NCI-H345 treated with DMSO at 0.1 percent for 48 hours (cell line): ENCODE measurements around the gene ZBTB3.
"Not testable (repeated sequence)": the region's sequence is repeated elsewhere in the genome, so short reads cannot be mapped to it uniquely, and the experiment has no call there.

Experiments
- DNase-seq: peaks from one replicate; lab custom pipeline; 2025; ENCODE audit not compliant: unreplicated experiment; lab: John Stamatoyannopoulos, UW

ZBTB3 gene

DNA sequence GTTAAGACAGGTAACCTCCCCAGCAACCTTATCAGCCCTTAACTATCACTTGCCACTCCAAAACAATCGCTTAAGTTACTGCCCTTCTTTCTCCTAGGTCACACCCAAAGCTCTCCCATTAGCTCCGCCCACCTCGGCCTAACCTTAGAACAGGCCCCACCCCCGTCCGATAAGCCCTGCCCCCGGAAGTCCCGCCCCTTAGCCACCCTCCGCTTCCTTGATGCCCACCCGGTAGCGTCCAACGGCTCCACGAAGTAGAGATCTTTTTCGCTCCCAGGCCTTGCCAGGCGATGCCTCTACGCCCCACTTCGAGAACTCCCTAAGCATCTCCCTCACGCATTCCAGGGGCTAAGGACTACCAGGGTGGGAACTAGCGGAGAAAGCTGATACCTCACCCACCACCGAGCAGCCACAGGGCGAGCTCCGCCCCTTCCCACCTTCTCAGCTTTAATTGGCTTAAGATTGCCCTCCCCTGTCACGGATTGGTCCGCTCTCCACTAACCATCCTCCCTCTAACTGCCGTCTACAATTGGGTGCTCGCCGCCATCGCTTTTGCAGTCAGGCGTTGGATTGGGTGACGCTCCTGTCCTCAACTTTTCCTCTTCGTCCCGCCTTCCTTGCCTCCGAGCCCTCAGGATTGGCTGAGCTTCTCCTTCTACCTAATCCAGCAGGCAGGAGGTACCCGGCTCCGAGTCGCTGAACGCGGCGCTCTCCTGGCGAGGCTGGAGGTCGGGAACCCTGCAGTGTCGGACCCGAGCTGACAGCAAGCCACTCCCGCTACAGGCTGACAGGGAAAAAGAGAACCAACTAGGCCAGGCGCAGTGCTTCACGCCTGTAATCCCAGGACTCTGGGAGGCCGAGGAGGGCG is at the start of gene ZBTB3:
ZBTB3 (minus strand) TSS at position 425 of the 868 bp plus-strand sequence. CDS start 496 bp downstream, outside the sequence.
- peak; percentile 99 for DNase-seq

DNA sequence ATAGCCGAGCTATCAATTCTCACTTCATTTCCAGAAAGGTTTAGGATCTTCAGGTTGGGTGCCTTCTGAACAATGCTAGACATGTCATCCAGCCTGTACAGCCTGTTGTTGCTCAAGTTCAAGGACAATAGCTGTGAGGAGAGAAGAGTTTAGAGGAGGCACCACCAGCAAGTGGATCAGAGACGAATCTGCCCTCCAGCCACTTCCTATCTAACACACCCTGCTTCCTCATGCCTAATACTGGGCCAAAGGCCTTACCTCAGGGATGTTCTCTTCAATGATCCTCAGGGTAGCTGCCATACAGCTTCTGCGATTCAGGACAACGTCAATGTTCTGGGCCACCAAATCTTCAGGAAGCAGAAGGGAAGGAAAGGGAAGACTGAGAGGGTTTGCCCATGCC is 47.1 kb upstream of the ZBTB3 start:
- no peak for DNase-seq

DNA sequence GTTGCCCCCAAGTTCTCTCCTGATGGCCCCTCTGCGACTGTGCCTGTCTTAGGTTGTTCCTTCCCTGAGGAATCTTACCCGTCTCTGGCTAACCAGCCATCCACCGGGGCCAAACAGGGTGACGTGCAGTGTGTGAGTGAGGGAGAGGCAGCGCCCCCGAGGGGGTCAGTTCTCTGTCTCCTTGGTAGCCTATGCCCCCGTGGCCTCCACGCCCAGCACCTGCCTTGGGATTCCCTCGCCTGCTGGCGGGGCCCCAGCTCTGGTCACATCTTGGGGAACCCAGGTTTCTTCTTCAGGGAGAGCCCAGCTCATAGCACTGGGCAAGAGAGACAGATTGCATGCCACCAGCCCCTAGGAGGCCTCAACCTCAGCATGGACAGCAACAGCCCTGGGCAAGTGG is 45.5 kb upstream of the ZBTB3 start:
- DNase-seq = no peak

DNA sequence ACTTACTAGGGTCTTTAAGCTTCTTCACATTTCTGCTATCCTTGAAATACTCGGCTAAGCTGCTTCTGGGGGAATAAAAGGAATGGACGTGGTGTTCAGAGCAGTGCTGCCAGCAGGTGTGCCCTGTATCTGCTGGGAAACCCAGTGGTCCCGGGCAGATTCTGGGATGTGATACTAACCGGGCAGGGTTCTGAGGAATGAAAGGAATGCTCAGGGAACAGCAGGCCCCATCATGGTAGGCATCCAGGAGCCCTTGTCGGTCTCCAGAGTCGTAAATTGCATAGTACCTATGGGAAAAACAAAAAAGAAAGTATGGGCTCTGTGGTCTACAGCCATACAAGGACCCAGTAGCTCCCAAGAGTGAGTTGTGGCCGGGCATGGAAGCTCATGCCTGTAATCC is 42.3 kb upstream of the ZBTB3 start:
- no peak for DNase-seq

DNA sequence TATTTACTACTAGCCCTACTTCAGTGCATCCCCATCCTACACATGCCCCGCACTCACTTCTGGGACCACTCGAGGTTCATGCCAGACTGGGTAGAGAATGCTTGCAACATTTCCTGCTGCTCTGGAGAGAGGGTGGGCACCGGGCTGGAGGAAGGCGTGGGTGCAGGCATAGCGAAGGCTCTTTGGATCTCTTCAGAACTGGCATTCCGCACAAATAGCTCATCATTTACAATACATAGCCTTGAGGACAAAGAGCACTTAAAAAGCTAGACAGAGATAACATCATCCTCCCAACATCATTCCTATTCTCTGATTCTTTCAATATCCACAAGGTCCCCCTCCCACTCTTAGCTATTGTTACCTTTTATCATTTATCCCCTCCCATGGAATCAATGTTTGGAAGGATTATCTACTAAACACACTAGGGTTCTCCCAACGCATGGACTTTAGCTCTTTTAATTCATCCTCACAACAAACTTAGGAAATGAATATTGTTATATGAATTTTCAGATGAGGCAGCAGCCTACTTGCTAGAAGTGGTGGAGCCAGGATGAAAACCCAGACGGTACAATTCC is 40.3 kb upstream of the ZBTB3 start:
- no peak for DNase-seq

DNA sequence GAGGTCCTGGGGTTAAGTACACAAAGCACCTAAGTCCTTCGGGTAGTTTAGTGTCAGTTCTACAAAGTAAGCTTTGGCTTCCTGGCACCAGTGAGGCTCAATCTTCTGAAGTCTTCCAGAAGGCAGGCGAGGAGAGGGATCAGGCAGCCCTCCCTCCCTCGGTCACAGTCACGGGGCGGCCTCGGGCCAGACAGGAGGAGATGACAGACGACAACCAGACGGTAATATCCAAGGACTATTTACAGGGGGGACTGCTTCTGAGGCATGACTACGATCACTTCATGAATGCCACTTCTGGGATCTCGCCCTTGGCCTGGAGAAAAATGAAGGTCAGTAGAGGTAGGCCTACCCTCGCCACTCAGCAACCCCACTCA is 38.2 kb upstream of the ZBTB3 start:
- no peak for DNase-seq

DNA sequence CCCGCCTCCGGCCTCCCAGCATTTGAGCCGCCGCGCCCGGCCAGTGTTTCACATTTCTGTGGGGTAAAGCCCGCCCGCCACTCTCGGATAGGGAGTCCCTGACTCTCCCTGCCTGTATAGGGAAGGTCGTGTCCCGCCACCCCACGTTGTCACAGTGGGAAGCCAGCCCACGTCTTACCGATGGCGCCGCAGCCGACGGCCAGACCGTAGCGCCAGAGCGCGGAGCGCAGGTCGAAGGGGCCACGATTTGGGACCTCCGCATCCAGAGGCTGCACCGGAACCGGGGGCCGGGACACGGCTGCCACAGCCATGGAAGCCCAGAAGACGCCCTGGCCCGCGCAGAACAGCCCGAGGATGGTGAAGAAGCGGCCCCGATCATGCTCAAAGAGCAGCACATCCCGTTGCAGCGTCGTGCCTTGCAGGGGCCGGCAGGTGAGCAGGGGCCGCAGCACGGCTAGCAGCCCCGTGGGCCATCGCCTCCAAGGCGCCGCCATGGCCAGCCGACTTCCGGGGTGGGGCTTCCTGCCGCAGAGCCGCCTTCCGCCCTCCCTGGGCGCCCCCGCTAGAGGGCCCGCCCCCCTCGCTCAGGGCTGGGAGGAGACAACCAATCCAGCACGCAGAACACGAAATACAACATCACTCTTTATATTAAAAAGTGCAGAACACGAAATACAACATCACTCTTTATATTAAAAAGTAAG is 37.7 kb upstream of the ZBTB3 start, which contains the start of gene TMEM223:
TMEM223 (minus strand) TSS at position 506 of the 701 bp plus-strand sequence; CDS start at position 494, 12 bp downstream.
- DNase-seq = peak; percentile 74

DNA sequence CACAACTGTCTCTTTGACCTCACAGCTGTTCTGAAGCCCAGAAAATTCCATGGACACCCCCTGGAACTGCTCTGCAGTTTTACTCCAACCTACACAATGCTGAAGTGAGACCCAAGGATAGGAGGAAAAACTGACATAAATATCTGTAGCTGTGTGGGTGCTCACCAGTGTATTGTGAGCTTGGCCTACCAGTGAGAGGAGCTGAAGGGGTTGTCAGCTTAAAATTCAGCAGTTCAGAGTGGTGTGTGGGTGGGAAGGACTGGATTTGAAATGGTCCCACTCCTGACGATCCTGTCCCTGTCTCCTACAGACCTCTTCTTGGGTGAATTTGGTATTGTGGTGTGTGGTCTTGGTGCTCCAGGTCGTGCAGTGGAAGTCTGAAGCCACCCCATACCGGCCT is 35.6 kb upstream of the ZBTB3 start:
- DNase-seq = no peak

DNA sequence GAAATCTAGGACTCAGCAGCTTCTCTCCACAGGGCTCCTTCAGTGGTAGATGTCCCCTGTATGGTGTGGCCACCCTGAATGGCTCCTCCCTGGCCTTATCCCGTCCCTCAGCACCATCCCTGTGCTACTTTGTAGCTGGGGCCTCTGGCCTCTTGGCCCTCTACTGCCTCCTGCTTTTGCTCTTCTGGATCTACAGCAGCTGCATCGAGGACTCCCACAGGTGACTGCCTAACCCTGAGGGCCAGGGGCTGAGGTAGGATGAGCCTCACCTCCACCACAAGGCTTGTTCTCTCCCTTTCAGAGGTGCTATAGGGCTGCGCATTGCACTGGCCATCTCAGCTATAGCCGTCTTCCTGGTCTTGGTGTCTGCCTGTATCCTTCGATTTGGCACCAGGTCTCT is 35.0 kb upstream of the ZBTB3 start:
- DNase-seq = no peak

DNA sequence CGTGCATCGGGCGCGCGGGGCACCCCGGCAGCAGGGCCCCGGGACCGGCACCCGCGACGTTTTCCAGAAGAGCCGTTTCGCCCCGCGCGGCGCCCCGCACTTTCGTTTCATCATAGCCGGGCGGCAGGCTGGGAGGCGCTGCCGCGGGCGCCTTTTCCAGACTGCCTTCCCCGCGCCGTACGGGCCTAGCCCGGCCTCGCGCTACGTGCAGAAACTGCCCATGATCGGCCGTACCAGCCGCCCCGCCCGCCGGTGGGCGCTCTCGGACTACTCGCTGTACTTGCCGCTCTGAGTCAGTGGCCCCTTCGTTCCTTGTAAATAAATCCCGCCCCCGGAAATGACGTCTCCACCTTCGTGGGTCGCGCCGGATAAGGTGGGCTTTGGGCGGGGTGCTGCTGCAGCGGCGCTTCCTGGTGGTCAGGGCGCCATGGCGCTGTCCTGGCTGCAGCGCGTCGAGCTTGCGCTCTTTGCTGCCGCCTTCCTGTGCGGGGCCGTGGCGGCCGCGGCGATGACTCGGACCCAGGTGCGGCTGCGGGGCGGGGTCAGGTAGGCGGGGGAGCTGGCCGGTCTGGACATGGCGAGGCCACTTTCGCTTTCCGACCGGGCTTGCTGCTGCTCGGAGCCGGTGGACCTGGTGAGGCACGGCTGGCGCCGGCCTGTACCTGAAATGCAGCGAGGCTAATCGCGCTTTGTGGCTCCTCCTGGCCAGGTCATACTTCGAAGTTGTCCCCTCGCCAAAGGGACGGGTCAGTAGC is 33.2 kb upstream of the ZBTB3 start, which contains the start of gene TMEM179B:
TMEM179B (plus strand) TSS at position 398 of the 755 bp plus-strand sequence; CDS start at position 428, 30 bp downstream.
- DNase-seq = peak; percentile 92

DNA sequence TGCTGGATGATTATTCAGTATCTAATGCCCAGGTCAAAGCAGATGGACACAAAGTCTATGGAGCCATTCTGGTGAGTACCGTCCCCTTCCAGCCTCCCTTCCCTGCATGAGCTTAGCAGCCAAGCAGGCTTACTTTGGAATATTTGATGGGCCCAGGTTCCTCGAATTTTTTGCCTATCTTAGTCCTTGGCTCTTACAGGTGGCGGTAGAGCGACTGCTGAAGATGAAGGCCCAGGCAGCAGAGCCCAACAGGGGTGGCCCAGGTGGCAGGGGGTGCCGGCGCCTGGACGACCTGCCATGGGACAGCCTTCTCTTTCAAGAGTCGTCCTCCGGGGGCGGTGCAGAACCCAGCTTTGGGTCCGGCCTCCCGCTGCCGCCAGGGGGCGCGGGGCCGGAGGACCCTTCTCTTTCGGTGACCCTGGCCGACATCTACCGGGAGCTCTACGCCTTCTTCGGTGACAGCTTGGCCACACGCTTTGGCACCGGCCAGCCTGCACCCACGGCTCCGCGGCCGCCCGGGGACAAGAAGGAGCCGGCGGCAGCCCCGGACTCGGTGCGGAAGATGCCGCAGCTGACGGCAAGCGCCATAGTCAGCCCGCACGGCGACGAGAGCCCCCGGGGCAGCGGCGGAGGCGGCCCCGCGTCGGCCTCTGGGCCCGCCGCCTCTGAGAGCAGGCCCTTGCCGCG is 32.5 kb upstream of the ZBTB3 start:
- peak; percentile 54 for DNase-seq

DNA sequence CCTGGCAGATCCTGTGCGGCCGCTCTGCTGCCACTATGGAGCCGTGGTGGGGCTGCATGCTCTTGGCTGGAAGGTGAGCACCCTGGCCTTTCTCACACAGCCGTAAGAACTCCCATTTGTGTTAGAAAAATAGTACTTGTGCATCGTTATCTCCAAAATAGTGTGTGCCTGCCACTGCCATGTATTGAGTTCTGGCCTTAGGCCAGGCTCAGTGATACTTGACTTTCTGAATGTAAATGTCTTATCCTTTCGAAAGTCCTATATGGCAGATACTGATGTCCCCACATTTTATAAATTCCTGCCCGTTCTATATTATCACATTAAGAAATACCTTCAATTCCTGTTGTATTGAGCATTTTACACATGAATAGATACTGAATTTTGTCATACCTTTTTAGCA is 28.8 kb upstream of the ZBTB3 start:
- DNase-seq = no peak

DNA sequence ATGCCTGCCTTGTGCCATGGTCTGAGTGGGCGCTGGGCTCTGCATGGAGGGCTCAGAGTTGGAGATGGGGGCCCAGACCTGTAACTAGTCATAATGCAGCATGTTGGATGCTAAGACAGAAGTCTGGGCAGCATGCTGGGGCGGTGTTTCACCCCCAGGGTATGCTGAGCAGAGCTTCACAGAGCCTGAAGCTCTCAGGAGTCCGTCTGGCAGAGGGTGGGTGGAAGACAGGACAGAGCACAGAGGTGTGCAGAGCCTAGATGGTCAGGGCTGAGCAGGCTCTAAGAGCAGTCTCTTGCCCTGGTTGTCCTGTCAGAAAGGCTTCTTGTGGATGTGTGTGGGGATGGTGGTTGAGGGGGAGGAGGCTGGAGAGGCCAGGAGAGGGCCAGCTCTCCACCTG is 24.5 kb upstream of the ZBTB3 start:
- no peak for DNase-seq

DNA sequence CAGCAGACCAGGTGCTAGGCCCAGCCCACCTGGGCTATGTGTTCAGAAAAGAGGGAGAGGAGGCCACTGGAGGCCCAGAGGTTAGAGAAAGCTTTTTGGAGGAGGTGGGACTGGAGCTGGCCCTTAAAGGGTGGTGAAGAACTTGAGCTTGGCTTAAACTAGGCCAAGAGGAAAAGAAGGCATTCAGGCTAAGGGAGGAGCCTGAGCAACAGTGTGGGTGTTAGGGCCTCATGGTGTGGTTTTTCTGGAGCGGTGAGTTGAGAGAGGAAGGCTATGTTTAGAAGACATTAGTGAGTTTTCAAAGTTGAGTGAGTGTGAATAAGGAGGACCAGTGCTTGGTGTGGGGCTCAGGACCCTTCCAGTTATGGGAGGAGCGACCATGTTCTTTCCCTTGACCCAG is 23.4 kb upstream of the ZBTB3 start:
- no peak for DNase-seq

DNA sequence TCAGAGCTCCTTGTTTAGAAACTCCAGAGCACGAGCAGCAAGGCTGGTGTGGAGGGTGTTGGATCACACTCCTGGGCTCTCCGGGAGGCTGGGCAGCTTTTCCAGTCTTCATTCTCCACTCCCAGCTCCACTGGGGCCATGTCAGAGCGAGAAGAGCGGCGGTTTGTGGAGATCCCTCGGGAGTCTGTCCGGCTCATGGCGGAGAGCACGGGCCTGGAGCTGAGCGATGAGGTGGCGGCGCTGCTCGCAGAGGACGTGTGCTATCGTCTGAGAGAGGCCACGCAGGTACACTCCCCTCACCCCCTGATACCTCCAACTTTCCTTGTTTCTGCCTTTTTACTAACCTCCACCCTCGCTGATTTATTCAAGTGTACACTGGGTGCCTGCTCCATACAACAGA is 21.7 kb upstream of the ZBTB3 start:
- DNase-seq = no peak

DNA sequence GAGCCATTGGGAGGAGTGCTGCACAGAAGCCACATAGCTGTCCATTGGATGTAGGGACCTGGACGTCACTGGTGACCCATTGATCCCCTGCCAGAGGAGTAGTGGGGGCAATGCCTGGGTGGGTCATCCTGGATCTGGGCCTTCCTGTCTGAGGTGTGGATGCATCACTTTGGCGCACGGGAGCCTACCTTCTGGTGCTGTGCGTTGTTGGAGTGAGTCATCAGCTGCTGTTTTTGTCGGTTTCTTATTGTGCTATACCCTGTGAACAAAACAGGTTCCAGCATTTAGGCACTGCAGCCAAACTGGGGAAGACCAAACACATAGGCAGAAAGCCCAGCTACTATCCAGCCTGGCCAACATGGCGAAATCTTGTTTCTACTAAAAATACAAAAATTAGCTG is 20.4 kb upstream of the ZBTB3 start:
- DNase-seq = no peak

DNA sequence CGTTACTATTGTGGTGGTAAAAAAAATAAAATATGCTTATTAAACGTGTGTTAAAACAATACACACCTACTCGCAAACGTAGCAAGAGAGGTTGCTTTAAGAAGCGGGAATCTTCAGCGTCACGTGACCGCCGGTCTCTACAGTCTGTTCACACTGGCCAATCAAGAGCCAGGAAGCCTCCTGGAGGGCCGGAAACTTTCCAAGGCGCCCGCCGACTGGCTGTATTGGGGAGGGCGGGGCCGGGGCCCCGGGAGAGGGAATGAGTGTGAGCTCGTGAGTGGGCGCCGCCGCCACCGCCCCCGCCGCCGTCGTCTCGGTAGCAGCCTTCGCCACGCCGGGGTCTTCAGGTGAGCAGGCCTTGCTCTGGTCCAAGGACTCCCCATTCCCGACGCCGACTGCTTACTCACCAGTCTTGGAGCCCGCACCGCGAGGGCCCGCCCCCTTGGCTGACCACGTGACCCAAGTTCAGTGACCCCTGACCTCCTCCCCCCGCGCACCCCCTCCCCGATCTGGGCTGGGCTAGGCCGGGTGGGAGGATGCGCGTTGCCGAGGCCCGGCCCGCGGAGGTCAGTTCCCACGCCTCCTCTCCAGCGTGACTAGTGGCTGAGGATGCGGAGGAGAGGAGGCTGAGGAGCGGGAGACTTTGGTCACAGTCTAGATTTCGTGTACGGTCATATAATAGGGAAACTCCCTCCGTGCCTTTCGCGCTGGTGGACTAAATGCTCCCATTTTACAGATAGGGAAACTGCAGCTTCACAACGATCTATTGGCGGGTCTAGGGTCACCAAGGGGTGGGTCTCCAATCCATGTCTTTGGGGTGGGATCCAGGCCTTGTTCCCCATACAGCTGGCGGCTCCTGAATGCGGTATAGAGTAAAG is 17.4 kb upstream of the ZBTB3 start, which contains the start of gene TAF6L:
TAF6L (plus strand) TSS at position 253 of the 878 bp plus-strand sequence. CDS start 4,388 bp downstream, outside the sequence.
- DNase-seq = peak; percentile 94

DNA sequence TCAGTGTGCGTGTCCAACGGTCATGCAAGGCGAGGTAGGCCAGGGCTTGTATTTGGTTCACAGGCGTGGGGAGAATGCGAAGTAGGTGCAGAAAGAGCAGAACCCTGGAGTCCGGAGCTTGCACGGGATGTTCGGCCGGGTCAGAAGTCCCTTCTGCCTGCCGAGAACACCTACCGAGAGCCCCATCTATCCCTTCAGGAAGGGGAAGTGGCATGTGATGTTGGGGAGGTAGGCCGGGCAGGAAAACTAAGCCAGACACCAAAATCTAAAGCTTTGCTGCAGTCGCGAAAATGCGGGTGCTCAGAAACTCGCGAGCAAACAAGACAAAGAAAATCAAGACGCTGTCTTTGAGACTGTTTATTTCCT is 16.8 kb upstream of the ZBTB3 start:
- no peak for DNase-seq

DNA sequence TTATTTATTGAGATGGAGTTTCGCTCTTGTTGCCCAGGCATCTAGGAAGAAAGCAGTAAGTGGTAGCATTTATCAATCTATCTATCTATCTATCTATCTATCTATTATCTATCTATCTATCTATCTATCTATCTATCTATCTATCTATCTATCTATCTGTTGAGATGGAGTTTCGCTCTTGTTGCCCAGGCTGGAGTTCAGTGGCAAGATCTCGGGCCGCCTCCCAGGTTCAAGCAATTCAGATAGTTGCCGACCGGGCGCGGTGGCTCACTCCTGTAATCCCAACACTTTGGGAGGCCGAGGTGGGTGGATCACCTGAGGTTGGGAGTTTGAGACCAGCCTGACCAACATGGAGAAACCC is 6.9 kb upstream of the ZBTB3 start:
- not testable (repeated sequence) for DNase-seq
